ENCODE measurements around the gene MYPOP. TPM values are rescaled to one million over a fixed set of nuclear protein-coding genes. Genes with fewer than 3 reads are reported as not detected.

Gene MYPOP
- total and polyA plus RNA-seq, 9 of the 15 experiments (the other 6 are each of a cell fraction or from before 2014, with no cell fraction given): 0.32 to 7.6 (median 1.6) TPM

DNA sequence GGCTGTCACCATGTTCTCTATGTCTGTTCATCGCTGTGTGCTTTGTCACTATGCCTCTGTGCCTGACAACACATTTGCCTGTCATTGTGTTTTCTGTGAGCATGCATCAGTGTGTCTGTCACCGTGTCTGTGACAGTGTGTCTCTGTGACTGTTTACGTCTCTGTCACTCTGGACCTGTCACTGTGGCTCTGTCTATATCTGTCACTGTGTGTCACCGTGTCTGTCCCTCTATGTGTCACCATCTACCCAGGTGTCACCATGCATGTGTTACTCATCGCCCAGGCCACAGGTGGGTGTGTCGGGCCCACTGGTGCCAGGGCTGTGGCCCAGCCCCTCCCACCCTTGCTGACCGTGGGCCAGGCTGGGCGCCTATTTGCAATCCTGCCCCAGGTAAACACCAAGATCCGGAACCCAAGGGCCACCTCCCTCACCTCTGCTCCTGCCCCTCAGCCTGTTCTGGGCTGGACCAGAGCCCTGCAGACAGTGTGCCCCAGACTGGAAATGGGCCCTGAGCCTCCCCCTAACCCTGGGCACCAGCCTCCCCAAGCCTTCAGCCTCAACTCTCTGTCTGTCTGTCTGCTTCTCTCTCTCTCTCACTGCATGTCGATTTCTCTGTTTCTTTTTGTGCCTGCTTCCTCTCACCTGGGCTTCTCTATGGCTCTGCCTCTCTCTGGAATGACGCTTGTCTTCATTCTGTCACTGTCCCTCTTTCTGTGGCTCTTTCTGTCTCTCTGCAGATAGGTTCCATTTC is 24.2 kb downstream of the MYPOP start:
- 41% methylated on average over 9 of the region's 11 CpGs for WGBS (ENCODE audit: insufficient coverage, low coverage, missing lambda C conversion rate)
- TF ChIP-seq, protein P1, sequence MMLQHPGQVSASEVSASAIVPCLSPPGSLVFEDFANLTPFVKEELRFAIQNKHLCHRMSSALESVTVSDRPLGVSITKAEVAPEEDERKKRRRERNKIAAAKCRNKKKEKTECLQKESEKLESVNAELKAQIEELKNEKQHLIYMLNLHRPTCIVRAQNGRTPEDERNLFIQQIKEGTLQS (IDR thresholded peaks at IDR 0.05): peak; percentile 35
- TF ChIP-seq, protein P1 (CRISPR knock-in tag; conservative IDR thresholded peaks at IDR 0.05): no peak
- TF ChIP-seq, protein P2, sequence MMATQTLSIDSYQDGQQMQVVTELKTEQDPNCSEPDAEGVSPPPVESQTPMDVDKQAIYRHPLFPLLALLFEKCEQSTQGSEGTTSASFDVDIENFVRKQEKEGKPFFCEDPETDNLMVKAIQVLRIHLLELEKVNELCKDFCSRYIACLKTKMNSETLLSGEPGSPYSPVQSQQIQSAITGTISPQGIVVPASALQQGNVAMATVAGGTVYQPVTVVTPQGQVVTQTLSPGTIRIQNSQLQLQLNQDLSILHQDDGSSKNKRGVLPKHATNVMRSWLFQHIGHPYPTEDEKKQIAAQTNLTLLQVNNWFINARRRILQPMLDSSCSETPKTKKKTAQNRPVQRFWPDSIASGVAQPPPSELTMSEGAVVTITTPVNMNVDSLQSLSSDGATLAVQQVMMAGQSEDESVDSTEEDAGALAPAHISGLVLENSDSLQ (IDR thresholded peaks at IDR 0.05): peak; percentile 85
- TF ChIP-seq MEIS2 (IDR thresholded peaks at IDR 0.05; ENCODE audit: partially characterized antibody): peak; percentile 78
- TF ChIP-seq, protein P3, sequence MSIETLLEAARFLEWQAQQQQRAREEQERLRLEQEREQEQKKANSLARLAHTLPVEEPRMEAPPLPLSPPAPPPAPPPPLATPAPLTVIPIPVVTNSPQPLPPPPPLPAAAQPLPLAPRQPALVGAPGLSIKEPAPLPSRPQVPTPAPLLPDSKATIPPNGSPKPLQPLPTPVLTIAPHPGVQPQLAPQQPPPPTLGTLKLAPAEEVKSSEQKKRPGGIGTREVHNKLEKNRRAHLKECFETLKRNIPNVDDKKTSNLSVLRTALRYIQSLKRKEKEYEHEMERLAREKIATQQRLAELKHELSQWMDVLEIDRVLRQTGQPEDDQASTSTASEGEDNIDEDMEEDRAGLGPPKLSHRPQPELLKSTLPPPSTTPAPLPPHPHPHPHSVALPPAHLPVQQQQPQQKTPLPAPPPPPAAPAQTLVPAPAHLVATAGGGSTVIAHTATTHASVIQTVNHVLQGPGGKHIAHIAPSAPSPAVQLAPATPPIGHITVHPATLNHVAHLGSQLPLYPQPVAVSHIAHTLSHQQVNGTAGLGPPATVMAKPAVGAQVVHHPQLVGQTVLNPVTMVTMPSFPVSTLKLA (conservative IDR thresholded peaks at IDR 0.05): peak in 1 of 2 experiments; percentile 35; a peak in 2 of 4 replicates
- TF ChIP-seq, protein P4, sequence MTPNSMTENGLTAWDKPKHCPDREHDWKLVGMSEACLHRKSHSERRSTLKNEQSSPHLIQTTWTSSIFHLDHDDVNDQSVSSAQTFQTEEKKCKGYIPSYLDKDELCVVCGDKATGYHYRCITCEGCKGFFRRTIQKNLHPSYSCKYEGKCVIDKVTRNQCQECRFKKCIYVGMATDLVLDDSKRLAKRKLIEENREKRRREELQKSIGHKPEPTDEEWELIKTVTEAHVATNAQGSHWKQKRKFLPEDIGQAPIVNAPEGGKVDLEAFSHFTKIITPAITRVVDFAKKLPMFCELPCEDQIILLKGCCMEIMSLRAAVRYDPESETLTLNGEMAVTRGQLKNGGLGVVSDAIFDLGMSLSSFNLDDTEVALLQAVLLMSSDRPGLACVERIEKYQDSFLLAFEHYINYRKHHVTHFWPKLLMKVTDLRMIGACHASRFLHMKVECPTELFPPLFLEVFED (CRISPR knock-in tag; conservative IDR thresholded peaks at IDR 0.05): no peak
- TF ChIP-seq, protein P5, sequence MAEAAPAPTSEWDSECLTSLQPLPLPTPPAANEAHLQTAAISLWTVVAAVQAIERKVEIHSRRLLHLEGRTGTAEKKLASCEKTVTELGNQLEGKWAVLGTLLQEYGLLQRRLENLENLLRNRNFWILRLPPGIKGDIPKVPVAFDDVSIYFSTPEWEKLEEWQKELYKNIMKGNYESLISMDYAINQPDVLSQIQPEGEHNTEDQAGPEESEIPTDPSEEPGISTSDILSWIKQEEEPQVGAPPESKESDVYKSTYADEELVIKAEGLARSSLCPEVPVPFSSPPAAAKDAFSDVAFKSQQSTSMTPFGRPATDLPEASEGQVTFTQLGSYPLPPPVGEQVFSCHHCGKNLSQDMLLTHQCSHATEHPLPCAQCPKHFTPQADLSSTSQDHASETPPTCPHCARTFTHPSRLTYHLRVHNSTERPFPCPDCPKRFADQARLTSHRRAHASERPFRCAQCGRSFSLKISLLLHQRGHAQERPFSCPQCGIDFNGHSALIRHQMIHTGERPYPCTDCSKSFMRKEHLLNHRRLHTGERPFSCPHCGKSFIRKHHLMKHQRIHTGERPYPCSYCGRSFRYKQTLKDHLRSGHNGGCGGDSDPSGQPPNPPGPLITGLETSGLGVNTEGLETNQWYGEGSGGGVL (CRISPR knock-in tag; IDR thresholded peaks at IDR 0.05): no peak
- 0 out of 2 replicates have a peak, but pooled peaks have one; percentile 20 for TF ChIP-seq FOXK1 (CRISPR knock-in tag; IDR thresholded peaks at IDR 0.05; ENCODE audit: borderline replicate concordance)
- TF ChIP-seq, protein P6, sequence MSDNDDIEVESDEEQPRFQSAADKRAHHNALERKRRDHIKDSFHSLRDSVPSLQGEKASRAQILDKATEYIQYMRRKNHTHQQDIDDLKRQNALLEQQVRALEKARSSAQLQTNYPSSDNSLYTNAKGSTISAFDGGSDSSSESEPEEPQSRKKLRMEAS (CRISPR knock-in tag; IDR thresholded peaks at IDR 0.05): peak; percentile 49; the same call in 1 of the 2 replicates
- peak in 1 of 2 experiments; percentile 27; a peak in 1 of 4 replicates for TF ChIP-seq FOXK2 (conservative IDR thresholded peaks at IDR 0.05 in 1 of 2, IDR thresholded peaks at IDR 0.05 in 1 of 2; ENCODE audit: low read depth in 2 of 2)

More for the DNA sequence above, 24.2 kb downstream of the MYPOP start:
- Histone ChIP-seq H3K4me2 (ENCODE audit: insufficient read depth, low read length) (peak overlapping the region; percentile 23; the same call in 1 of the 2 replicates), H4K20me1 (replicated peaks; ENCODE audit: control insufficient read depth, insufficient read depth, low read length) (no peaks in the 10 kb centered on the region), H3K36me3 (ENCODE audit: control insufficient read depth, insufficient read depth, low read length) (peaks cover 1% of the 10 kb centered on the region; the same call in 2 of the 3 replicates), H3K79me2 (ENCODE audit: control insufficient read depth, insufficient read depth, low read length) (peaks cover 5% of the 10 kb centered on the region; the same call in 1 of the 3 replicates), H3K27ac (ENCODE audit: extremely low read depth, low read depth, low read length) (peak overlapping the region; percentile 50; the same call in 2 of the 3 replicates), H3K4me3 (no peak overlapping the region), H3K27me3 (ENCODE audit: control insufficient read depth in 2 of 2, insufficient read depth in 2 of 2, low read length in 2 of 2) (no peaks in the 10 kb centered on the region), H3K9ac (ENCODE audit: insufficient read depth in 1 of 2, low read depth in 2 of 2, low read length in 2 of 2) (peak overlapping the region in 1 of 2 experiments; percentile 59; a peak in 2 of 4 replicates), H3K9me1 (ENCODE audit: control insufficient read depth, insufficient read depth, low read length) (no peaks in the 10 kb centered on the region), H3K9me3 (replicated peaks; ENCODE audit: control insufficient read depth, insufficient read depth, low read depth, low read length) (no peaks in the 10 kb centered on the region), H3K4me1 (replicated peaks in 1 of 2; ENCODE audit: control insufficient read depth in 2 of 2, insufficient read depth in 2 of 2, low read length in 2 of 2) (peaks cover 64 to 79% of the 10 kb centered on the region in 2 experiments), H2AFZ (ENCODE audit: low read depth, low read length) (peak overlapping the region; percentile 35; the same call in 1 of the 2 replicates)
- no peak for ATAC-seq
- POLR2A ChIA-PET: interaction anchor here (2.1 kb wide), 1 partner anchor 14 kb away, joined by 6 read pairs; the partner anchor contains the start of genes FOXA3 and SYMPK
- no TSS peak for BruUV-seq (replicated peaks)
- intact Hi-C loops (cut with micrococcal nuclease): no loop called here
- DNase-seq (ENCODE audit: extremely low read depth in 1 of 4, low spot score in 3 of 4): no peak
- CTCF ChIA-PET (ENCODE audit: low intra/inter-chr PET ratio): no interaction called here
- FAIRE-seq: peak; percentile 63
- in situ Hi-C loops (cut with MboI): no loop called here
